ENCODE measurements around the gene SLC15A4.

DNA sequence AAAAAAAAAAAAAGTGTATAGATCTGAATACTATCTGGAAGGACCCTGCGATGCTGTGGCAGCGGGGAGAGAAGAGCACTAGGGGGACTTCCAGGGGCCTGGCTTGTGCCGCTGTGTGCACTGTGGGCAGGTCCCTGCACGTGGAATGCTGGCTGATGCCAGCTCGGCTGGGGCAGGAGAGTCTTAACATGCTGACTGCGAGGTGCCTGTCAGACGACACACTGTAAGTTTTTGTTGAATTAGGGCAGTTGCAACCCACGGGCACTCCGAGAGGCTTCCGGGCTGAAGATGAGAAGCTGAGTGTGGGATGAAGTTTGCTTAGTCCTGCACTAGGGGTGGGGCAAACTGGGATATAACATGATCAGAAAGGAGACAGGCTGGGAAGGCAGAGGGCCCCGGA is 40.2 kb upstream of the SLC15A4 start:
- TF ChIP-seq, protein P1, sequence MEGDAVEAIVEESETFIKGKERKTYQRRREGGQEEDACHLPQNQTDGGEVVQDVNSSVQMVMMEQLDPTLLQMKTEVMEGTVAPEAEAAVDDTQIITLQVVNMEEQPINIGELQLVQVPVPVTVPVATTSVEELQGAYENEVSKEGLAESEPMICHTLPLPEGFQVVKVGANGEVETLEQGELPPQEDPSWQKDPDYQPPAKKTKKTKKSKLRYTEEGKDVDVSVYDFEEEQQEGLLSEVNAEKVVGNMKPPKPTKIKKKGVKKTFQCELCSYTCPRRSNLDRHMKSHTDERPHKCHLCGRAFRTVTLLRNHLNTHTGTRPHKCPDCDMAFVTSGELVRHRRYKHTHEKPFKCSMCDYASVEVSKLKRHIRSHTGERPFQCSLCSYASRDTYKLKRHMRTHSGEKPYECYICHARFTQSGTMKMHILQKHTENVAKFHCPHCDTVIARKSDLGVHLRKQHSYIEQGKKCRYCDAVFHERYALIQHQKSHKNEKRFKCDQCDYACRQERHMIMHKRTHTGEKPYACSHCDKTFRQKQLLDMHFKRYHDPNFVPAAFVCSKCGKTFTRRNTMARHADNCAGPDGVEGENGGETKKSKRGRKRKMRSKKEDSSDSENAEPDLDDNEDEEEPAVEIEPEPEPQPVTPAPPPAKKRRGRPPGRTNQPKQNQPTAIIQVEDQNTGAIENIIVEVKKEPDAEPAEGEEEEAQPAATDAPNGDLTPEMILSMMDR (conservative IDR thresholded peaks at IDR 0.05 in 1 of 2, IDR thresholded peaks at IDR 0.05 in 1 of 2; ENCODE audit: low read depth in 1 of 2, low read length in 2 of 2), result no peak
- TF ChIP-seq EZH2 (IDR thresholded peaks at IDR 0.05; ENCODE audit: low read length, missing control alignments), result no peak

Data from fibroblast of lung (primary cell).